ENCODE results near the gene ZNF79.

ZNF79 gene

DNA sequence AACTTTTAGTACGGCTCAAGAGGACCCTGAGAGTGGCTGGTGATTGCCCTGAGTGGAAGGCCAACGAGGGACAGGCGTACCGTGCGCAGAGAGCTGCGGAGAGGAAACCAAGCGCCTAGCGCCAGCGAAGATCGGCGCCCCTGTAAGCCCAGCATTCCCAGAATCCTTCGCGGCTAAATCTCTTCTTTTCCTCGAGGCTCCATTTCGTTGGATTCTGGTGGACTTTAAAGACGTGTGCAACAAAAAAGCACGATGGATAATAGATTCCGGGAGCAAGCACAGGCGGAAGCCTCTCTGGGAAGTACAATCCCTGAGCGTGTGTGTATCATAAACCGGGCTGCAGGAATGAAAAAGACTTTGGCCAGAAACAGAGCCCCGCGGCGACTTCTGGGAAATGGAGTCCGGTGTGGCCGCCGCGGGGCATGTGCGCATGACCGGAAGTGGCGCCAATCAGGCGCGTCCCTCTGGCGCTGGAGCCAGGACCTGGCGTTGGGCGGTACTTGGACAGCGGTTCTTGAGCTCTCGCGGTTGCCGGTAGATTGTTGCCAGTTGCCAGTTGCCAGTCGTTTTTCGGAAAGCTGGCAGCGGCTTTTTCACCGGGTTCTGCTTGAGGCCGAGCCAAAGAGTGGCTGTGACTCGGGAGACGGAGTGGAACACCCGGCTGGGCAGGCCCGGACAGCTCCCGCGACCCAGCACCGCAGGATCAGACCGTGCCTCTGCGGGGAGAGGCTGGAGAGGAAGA is at the start of gene ZNF79:
ZNF79 (plus strand) TSS at position 449 of the 742 bp plus-strand sequence. CDS start 406 bp downstream, outside the sequence.
- peak; percentile 85 to 89 for DNase-seq

DNA sequence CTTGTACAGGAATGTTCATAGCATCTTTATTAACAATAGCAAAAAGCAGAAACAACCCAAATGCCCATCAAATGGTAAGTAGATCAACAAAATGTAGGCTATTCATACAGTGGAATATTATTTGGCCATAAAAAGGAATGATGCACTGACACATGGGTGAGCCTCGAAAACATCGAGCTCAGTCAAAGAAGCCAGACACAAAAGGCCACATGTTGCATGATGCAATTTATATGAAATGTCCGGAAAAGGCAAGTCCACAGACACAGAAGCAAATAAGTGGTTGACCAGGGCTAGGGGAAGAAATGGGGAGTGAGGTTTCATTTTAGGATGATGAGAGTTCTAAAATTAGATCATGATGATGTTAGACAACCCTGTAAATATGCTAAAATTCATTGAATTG is 43.7 kb upstream of the ZNF79 start:
- DNase-seq = no peak

DNA sequence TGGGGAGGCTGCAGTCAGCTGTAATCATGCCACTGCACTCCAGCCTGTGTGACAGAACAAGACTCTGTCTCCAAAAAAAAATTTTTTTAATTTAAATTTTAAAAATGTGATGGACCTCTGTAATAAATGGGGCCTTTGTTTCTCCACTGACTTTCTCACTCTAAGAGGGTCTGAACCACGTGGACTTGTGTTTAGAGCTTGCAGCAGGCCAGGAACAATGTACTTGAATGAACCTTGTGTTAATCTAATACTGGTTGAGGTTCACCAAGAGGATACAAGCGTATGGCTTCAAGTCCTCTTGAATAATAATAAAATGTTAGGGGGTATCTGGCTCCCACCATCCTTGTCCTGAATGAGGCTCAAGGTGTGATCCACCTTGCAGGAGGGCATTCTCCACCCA is 41.6 kb upstream of the ZNF79 start:
- DNase-seq = no peak

DNA sequence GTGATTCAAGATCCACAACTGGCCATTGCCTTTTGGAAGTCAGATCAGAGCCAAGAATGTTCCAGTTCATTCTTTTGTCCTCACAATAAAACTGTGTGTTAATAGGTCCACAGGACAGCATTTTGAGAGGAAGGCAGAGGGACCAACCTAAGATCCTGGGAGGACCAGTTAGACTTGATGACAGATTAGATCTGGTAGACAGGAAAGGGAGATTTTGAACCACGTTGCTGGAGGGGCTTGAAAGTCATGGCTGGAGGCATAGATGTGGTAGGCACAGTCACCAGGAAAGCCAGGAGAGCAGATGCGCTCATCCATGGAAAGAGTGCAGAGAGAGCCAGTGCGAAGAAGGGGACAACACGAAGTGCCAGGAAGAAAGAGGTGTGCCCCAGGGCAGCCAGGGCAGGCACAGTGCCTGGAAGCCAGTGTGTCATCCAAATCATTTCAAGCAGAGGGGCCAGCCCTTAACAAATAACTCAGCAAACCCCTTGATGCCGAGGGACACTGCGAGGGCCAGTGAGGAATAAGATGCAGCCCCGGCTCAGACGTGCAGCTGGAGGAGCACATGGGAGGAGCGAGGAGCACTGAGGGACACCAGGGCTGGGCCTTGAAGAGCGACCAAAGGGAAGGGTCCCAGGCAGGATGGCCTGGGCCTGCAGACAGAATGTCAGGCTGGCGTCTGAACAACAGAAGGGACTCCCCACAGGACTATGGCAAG is 40.0 kb upstream of the ZNF79 start:
- DNase-seq = no peak

DNA sequence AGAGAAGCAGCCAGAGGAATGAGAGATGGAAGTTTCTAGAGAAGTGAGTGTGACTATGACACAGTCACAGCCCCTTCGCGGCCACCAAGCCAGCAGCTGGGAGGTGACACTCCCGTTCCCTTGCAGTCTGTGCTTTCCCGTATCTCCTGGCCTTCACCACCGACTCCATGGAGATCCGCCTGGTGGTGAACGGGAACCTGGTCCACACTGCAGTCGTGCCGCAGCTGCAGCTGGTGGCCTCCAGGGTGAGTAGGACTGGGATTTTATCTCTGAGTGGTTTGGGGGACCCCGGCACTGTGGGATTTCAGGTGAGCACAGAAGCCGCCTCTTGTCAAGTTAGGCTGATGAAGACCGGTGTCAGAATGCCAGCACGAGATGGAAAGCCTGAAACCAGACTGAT is 39.3 kb upstream of the ZNF79 start:
- DNase-seq = no peak

DNA sequence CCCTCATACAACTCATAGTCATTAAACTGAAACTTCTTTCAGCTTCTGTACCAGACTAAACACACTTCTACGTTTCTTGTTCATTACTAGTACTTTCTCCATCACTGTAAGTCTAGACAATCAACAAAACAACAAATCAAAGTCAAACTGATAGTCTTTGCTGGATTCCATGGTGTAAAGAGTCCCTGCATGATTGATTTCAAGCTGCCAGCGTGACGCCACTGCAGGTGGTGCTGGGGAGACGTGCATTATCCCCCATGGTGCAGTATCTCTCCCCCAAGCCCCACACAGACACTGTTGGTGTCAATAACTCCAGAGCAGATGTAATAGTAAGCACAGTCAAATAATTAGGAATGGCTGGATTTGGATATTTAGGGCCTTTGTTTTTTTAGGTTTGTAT is 37.9 kb upstream of the ZNF79 start:
- DNase-seq = no peak

DNA sequence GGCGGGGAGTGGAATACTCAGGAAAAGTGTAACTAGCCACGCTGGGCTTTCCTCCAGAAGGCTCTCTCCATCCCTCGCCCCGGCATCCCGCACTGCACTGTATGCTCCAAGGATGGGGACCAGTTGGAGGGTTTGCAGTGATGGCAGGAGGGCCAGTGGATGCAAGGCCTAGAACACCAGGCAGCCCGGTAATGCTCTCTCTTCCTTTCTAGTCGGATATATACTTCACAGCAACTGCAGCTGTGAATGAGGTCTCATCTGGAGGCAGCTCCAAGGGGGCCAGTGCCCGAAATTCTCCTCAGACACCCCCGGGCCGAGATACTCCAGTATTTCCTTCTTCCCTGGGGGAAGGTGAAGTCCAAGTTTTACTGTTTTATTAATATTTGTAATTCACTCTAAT is 37.2 kb upstream of the ZNF79 start:
- no peak for DNase-seq

DNA sequence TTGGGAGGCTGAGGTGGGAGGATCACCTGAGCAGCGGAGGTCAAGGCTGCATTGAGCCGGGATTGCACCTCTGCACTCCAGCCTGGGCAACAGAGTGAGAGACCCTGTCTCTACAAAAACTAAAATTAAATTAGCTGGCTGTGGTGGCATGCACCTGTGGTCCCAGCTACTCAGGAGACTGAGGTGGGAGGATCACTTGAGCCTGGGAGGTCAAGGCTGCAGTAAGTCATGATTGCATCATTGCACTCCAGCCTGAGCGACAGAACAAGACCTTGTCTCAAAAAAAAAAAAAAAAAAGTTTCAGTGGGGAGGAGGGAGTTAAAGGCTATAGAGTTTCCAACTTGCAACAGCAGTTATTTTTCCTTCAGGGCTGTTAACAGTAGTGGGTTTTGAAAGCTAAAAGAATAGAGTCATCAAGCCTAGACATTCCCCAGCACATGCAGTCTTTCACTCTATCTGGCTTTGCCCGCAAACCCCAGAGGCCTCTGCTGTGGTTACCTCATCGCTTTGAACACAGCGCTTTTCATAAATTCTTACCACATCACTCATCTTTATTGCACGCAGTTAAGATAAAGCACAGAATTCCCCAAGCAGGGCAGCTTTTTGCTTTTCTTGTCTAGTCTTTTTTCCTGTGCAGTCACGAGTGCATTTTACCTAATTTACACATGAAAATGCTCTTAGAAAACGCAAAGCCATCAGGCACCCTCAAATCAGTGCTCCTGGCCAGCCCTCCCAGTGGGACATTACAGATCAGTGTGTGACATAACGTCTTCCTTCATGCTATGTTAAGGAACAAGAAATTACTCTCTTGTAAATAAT is 35.9 kb upstream of the ZNF79 start:
- no peak for DNase-seq

DNA sequence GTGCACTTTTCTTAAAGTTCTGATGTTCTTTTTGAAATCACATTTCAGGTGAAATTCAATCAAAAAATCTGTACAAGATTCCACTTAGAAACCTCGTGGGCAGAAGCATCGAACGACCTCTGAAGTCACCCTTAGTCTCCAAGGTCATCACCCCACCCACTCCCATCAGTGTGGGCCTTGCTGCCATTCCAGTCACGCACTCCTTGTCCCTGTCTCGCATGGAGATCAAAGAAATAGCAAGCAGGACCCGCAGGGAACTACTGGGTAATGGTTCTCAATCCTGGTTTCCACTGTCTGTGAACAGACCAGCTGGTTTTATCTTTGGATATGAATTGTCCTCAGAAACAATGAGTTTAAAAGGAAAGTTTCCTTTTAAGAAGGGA is 35.3 kb upstream of the ZNF79 start:
- no peak for DNase-seq

DNA sequence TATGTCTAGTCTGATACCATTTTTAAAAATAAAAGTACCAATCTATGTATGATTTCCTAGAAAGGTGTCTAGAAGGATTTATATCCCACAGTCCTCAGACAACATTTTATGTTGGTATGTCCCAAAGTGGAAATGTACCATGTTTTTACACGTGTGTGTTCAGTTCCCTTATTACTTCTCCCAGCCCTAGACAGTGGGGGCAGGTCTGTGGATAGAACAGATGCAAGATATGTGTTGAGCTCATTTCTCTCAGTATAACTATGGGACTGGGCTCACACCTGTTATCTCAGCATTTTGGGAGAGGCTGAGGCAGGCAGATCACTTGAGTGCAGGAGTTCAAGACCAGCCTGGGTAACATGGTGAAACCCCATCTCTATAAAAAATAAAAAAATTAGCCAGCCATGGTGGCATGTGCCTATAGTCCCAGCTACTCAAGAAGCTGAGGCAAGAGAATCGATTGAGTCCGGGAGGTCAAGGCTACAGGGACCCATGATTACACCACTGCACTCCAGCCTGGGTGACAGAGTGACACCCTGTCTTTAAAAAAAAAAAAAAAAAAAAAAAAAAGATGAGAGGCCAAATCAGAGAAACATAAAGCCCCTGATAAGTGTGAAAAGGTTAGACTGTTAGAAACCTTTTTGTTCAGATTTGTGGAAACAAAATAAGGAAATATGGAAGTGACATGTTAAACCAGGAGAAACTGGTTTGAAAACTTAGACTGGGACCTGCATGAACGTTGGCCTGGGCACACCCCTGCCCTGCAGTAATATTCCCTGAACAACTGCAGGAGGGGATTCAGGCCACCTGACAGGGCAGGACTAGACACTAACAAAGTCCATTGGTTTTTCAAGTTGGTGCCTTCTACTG is 34.6 kb upstream of the ZNF79 start:
- DNase-seq = no peak

DNA sequence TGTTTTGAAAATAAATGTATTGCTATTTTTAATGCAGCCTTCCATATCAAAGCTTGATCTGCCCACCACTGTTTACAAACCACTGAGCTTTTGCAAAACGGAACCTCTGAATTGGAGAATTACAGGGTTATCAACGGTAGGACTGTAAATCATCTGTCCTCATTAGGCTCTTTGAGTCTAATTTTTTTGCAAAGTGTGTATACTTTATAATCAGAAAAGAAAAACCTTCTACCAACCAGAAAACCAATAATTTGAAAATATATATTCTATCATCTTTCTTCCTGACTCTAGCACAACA is 34.0 kb upstream of the ZNF79 start:
- no peak for DNase-seq

DNA sequence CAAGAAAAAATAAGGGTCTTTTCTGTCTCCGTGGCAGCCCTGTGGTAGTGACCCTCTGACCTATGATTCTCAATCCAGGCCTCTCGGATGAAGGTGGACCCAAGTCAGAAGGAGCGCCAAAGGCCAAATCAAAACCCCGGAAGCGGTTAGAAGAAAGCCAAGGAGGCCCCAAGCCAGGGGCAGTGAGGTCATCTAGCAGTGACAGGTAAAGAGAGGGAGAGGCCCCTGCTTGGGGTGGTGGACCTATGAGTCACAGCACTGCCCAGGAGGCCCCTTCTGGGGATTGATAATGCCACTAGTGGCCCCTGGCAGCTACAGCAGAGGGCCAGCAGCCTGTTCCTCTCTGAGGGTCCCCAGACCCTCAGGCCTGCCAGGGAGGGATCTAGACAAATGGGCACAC is 33.6 kb upstream of the ZNF79 start:
- no peak for DNase-seq

DNA sequence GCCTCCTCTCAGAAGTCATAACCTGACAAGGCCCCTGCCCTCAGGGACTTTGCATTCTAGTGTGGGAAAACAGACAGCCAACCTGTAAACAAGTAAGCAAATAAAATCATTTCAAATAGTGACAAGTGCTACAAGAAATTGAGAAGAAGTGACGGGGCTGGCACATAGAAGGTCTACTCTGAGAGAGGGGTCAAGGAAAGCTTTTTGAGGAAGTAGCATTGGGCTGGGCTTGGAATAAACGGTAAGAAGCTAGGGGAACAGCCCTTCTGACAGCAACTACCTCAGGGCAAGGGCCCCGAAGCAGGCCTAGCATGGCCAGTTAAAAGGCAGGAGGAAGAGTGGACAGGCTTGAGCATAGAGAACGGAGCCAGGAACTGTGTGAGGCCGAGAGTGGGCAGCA is 32.0 kb upstream of the ZNF79 start:
- no peak for DNase-seq

DNA sequence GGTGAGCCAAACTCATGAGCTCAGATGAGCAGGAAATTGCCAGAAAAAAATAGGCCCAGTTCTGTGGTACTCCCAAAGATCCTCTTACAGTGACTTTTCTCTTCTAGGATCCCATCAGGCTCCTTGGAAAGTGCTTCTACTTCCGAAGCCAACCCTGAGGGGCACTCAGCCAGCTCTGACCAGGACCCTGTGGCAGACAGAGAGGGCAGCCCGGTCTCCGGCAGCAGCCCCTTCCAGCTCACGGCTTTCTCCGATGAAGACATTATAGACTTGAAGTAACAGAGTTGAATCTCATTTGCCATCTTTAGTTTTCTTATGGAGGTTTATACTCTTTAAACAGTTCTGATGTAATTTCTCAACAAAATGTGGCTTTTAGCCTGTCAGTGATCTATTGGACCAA is 31.2 kb upstream of the ZNF79 start:
- DNase-seq = no peak

DNA sequence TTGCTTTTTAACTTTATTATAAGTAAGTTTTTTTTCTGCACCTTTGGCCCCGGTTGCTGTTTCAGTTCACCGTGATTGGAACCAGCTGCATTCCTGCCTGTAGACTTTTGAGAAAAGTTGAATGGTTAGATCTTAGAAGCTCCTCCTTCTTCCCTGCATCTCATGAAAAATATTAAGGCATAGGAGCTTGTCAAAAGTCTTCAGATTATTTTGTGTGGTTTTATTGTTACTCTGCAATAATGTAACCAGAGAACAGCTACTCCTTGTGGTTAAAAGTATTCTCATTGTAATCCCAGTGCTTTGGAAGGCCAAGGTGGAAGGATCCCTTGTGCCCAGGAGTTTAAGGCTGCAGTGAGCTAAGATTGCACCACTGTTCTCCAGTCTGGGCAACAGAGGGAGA is 30.5 kb upstream of the ZNF79 start:
- DNase-seq = no peak

DNA sequence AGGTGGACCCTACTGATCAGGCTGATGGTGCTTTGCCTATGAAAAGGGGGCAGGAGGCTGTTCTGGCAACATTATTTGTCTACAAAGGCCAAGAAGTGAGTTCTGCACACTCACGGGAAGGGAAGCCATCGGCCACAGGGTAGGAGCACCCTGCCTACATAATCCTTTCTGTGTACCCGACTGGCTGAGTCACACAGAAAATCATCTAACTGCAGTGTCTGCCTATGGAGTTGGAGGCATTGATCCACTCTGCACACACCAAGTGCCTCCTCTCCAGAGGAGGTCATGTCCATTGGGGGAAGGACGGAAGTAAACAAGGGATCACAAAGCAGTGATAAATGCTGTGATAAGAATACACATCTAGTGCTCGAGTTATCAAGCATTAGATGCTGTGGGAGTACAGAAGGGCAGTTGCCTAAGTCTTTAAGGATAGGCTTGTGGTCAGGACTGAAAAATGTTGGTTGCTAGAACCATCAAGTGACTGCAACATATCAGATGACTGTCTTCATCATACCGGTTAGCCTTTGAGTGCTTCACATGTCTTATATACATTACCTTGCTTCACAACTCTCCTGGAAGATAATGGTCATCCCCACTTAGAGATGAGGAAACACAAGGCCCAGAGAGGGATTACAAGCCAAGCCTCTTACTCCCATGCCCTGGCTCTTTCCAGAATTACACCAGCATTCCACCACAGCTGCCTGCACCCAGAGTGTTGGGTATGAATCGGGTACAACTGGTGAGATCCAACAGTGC is 28.5 kb upstream of the ZNF79 start:
- DNase-seq = no peak

DNA sequence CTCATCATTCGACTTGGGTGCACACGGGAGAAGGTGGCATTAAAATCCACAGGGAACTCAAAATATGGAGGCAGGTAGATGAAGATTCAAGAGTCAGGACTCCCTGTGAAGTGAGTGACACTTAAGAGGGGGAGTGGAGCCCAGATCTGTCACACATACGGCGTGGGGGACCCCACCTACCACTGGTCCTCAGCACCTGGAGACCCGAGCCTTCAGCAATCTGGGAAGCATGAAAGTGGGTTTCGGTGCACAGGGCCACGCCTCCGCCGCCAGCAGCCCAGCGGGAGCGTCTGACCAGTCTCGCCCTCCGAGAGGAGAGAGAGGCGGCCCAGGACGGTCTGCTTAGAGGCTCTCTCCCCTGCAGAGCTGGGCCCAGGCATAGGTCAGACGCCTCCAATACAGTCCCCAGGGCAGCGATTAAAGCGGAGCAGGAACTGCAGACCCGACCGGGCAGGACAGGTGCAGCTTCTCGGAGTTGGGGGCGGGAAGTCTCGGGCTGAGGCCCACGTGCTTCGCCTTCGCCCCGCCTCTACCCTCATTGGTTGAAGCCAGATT is 27.9 kb upstream of the ZNF79 start:
- DNase-seq = no peak

DNA sequence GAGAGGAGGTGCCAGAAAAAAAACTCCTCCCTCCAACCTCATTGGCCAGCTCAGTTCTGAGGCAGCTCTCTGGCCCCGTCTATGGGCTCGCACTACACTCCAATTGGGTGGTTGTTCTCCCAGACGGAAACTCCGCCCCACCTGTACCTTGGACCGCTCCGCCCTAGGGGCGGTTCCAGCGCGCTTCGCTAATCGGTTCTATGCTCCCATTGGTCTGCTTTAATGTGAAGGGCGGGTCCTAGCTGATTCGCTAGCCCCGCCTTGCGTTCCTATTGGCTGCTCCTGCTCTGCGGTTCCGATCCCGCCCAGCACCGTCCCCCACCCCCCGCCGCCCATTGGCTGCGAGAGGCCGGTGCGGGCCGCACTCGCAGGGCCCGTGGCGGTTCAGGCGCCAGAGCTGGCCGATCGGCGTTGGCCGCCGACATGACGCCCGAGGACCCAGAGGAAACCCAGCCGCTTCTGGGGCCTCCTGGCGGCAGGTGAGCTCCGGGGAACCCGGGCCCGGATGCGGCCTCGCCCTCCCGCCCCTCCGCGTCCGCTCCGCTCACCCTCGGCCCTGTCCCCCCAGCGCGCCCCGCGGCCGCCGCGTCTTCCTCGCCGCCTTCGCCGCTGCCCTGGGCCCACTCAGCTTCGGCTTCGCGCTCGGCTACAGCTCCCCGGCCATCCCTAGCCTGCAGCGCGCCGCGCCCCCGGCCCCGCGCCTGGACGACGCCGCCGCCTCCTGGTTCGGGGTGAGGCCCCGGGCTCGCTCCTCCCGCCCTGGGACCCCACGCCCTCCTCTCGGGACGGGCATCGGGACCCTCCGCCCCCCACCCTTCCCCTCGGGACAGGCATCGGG is 27.2 kb upstream of the ZNF79 start, which contains the start of gene SLC2A8:
SLC2A8 (plus strand) TSS at position 362 of the 838 bp plus-strand sequence; CDS start at position 424, 62 bp downstream.
- peak; percentile 99 to 100 for DNase-seq

DNA sequence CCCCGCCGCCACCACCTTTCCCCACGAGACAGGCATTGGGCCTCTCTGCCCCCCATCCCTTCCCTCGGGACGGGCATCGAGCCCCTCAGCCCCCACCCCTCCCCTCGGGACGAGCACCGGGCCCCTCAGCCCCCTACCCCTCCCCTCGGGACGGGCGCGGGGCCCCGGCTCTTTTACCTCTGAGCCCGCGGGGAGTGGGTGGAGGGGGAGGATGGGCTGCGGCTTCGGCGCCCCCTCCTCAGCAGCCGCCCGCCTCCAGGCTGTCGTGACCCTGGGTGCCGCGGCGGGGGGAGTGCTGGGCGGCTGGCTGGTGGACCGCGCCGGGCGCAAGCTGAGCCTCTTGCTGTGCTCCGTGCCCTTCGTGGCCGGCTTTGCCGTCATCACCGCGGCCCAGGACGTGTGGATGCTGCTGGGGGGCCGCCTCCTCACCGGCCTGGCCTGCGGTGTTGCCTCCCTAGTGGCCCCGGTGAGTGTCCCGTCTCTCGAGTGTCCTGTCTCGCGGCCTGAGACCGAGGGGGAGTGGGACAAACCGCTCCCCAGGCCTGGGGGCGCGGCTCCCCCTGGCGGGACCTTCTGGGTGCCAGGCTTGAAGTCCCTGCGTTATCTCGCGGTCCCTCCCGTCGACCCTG is 26.4 kb upstream of the ZNF79 start:
- DNase-seq = no peak

DNA sequence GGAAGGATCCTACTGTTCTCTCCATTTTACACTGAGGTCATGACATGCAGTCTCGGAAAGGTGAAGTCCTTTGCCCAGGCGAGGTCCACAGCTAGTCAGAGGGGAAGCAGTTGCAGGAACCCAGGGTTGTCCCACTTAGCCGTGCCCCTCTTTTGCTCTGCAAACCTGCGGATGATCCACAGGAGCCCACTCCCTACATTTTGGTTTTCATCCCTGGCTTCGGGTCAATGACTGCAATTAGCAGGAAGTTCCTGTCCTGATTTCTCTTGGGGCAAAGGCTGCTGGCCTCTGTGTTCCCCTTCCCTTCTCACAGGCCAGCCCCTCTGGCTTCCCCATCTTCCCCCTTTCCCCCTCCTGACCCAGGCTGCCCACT is 25.9 kb upstream of the ZNF79 start:
- DNase-seq = no peak

Measured in NCI-H2081 (cell line).